ENCODE measurements around the gene SIPA1L3.
"Not testable (repeated sequence)": the region's sequence is repeated elsewhere in the genome, so short reads cannot be mapped to it uniquely, and the experiment has no call there.

Gene SIPA1L3

GRCh38 chr19:38064661-38065425 lies 157.8 kb downstream of the SIPA1L3 start:
- no peaks in the 10 kb centered on the region for H3K36me3 ChIP-seq (ENCODE audit: control insufficient read depth, insufficient read depth, low read length)
- 88 to 96% methylated on average over 5 to 7 of the region's 7 CpGs for WGBS, 2 experiments

DNA sequence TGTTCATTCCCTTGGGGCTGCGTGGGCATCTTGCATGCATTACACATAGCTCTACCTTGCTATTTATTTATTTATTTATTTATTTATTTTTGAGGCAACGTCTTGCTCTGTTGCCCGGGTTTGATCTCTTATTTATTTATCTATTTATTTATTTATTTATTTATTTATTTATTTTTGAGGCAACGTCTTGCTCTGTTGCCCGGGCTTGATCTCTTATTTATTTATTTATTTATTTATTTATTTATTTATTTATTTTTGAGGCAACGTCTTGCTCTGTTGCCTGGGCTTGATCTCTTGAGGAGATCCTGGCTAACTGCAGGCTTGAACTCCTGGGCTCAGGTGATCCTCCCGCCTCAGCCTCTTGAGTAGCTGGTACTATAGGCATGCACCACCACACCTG lies 158.8 kb downstream of the SIPA1L3 start:
- not testable (repeated sequence) for H3K27me3 ChIP-seq (ENCODE audit: control insufficient read depth, insufficient read depth, low read length, poor library complexity, severe bottlenecking); H3K27ac ChIP-seq (ENCODE audit: insufficient read depth, low read depth, low read length, poor library complexity, severe bottlenecking); H3K36me3 ChIP-seq (ENCODE audit: control insufficient read depth, insufficient read depth, low read length); H3K9me3 ChIP-seq (ENCODE audit: control insufficient read depth, low read length); H3K4me3 ChIP-seq (ENCODE audit: insufficient read depth, low read depth, low read length)
- WGBS, 2 experiments = 94 to 100% methylated on average over 3 of the region's 7 CpGs
- H3K4me1 ChIP-seq (ENCODE audit: control insufficient read depth, insufficient read depth, low read length) = peaks cover 12% of the 10 kb centered on the region

More at GRCh38 chr19:38064661-38065425, 157.8 kb downstream of the SIPA1L3 start:
- peaks cover 12% of the 10 kb centered on the region for H3K4me1 ChIP-seq (ENCODE audit: control insufficient read depth, insufficient read depth, low read length)
- no peak overlapping the region for H3K4me3 ChIP-seq (ENCODE audit: insufficient read depth, low read depth, low read length)
- no peak overlapping the region for H3K27ac ChIP-seq (ENCODE audit: insufficient read depth, low read depth, low read length, poor library complexity, severe bottlenecking)
- H3K9me3 ChIP-seq (ENCODE audit: control insufficient read depth, low read length) = no peaks in the 10 kb centered on the region
- H3K27me3 ChIP-seq (ENCODE audit: control insufficient read depth, insufficient read depth, low read length, poor library complexity, severe bottlenecking) = no peaks in the 10 kb centered on the region

DNA sequence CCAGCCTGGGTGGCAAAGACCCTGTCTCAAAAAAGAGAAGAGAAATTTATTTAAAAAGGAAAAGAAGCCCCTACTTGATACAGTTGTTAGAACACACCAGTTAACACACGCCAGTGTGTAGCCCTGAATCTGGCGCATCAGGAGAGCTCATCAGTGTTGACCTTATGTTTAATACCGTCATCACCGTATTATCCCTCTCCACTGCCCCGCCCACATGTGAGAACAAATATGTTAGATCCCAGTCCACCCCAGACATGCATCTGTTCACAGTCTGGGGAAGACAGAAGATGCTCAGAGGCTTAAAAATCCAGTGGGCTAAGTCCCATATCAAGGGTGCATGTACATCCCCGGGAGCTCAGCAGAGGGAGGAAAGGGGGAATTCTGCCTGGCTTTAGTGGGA lies 161.8 kb downstream of the SIPA1L3 start:
- H3K36me3 ChIP-seq (ENCODE audit: control insufficient read depth, insufficient read depth, low read length) = no peaks in the 10 kb centered on the region
- H3K4me3 ChIP-seq (ENCODE audit: insufficient read depth, low read depth, low read length) = no peak overlapping the region
- H3K27me3 ChIP-seq (ENCODE audit: control insufficient read depth, insufficient read depth, low read length, poor library complexity, severe bottlenecking) = no peaks in the 10 kb centered on the region
- H3K27ac ChIP-seq (ENCODE audit: insufficient read depth, low read depth, low read length, poor library complexity, severe bottlenecking) = no peak overlapping the region
- H3K9me3 ChIP-seq (ENCODE audit: control insufficient read depth, low read length) = no peaks in the 10 kb centered on the region
- WGBS, 2 experiments = 94 to 98% methylated on average over 6 of the region's 6 CpGs
- H3K4me1 ChIP-seq (ENCODE audit: control insufficient read depth, insufficient read depth, low read length) = peaks cover under 1% of the 10 kb centered on the region

GRCh38 chr19:38070573-38070972 lies 163.6 kb downstream of the SIPA1L3 start:
- 80 to 84% methylated on average over 3 of the region's 3 CpGs for WGBS, 2 experiments
- H3K27me3 ChIP-seq (ENCODE audit: control insufficient read depth, insufficient read depth, low read length, poor library complexity, severe bottlenecking) = no peaks in the 10 kb centered on the region
- no peak overlapping the region for H3K27ac ChIP-seq (ENCODE audit: insufficient read depth, low read depth, low read length, poor library complexity, severe bottlenecking)
- no peak overlapping the region for H3K4me3 ChIP-seq (ENCODE audit: insufficient read depth, low read depth, low read length)
- H3K4me1 ChIP-seq (ENCODE audit: control insufficient read depth, insufficient read depth, low read length) = peaks cover 2% of the 10 kb centered on the region
- no peaks in the 10 kb centered on the region for H3K36me3 ChIP-seq (ENCODE audit: control insufficient read depth, insufficient read depth, low read length)
- H3K9me3 ChIP-seq (ENCODE audit: control insufficient read depth, low read length) = no peaks in the 10 kb centered on the region

DNA sequence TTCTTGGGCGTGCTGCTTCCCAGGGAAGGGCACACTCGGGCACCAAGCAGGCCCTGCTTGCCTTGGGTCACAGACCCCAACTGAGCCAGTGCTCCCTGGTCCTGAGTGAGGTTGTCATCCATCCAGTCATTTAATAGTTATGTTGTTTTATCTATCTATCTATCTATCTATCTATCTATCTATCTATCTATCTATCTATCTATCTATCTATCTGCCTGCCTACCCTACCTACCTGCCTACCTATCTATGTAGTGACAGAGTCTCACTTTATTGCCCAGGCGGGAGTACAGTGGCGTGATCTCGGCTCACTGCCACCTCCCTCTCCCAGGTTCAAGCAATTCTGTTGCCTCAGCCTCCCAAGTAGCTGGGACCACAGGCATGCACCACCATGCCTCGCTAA lies 164.0 kb downstream of the SIPA1L3 start:
- WGBS, 2 experiments = 90 to 95% methylated on average over 6 of the region's 6 CpGs
- not testable (repeated sequence) for H3K4me1 ChIP-seq (ENCODE audit: control insufficient read depth, insufficient read depth, low read length); H3K27ac ChIP-seq (ENCODE audit: insufficient read depth, low read depth, low read length, poor library complexity, severe bottlenecking); H3K9me3 ChIP-seq (ENCODE audit: control insufficient read depth, low read length); H3K4me3 ChIP-seq (ENCODE audit: insufficient read depth, low read depth, low read length); H3K27me3 ChIP-seq (ENCODE audit: control insufficient read depth, insufficient read depth, low read length, poor library complexity, severe bottlenecking); H3K36me3 ChIP-seq (ENCODE audit: control insufficient read depth, insufficient read depth, low read length)

GRCh38 chr19:38071647-38072046 lies 164.6 kb downstream of the SIPA1L3 start:
- no peaks in the 10 kb centered on the region for H3K27me3 ChIP-seq (ENCODE audit: control insufficient read depth, insufficient read depth, low read length, poor library complexity, severe bottlenecking)
- no peak overlapping the region for H3K27ac ChIP-seq (ENCODE audit: insufficient read depth, low read depth, low read length, poor library complexity, severe bottlenecking)
- WGBS, 2 experiments = 96 to 97% methylated on average over 5 of the region's 5 CpGs
- peaks cover 2% of the 10 kb centered on the region for H3K4me1 ChIP-seq (ENCODE audit: control insufficient read depth, insufficient read depth, low read length)
- H3K36me3 ChIP-seq (ENCODE audit: control insufficient read depth, insufficient read depth, low read length) = no peaks in the 10 kb centered on the region
- no peaks in the 10 kb centered on the region for H3K9me3 ChIP-seq (ENCODE audit: control insufficient read depth, low read length)
- no peak overlapping the region for H3K4me3 ChIP-seq (ENCODE audit: insufficient read depth, low read depth, low read length)

GRCh38 chr19:38072776-38073750 lies 166.1 kb downstream of the SIPA1L3 start:
- WGBS, 2 experiments = 92 to 95% methylated on average over 18 of the region's 18 CpGs
- H3K27me3 ChIP-seq (ENCODE audit: control insufficient read depth, insufficient read depth, low read length, poor library complexity, severe bottlenecking) = no peaks in the 10 kb centered on the region
- peaks cover 2% of the 10 kb centered on the region for H3K4me1 ChIP-seq (ENCODE audit: control insufficient read depth, insufficient read depth, low read length)
- H3K4me3 ChIP-seq (ENCODE audit: insufficient read depth, low read depth, low read length) = no peak overlapping the region
- H3K36me3 ChIP-seq (ENCODE audit: control insufficient read depth, insufficient read depth, low read length) = no peaks in the 10 kb centered on the region
- H3K9me3 ChIP-seq (ENCODE audit: control insufficient read depth, low read length) = no peaks in the 10 kb centered on the region
- H3K27ac ChIP-seq (ENCODE audit: insufficient read depth, low read depth, low read length, poor library complexity, severe bottlenecking) = no peak overlapping the region

GRCh38 chr19:38073841-38074685 lies 167.1 kb downstream of the SIPA1L3 start:
- Histone ChIP-seq H3K36me3 (ENCODE audit: control insufficient read depth, insufficient read depth, low read length) (no peaks in the 10 kb centered on the region), H3K4me3 (ENCODE audit: insufficient read depth, low read depth, low read length) (no peak overlapping the region), H3K27me3 (ENCODE audit: control insufficient read depth, insufficient read depth, low read length, poor library complexity, severe bottlenecking) (no peaks in the 10 kb centered on the region), H3K27ac (ENCODE audit: insufficient read depth, low read depth, low read length, poor library complexity, severe bottlenecking) (no peak overlapping the region), H3K9me3 (ENCODE audit: control insufficient read depth, low read length) (no peaks in the 10 kb centered on the region), H3K4me1 (ENCODE audit: control insufficient read depth, insufficient read depth, low read length) (peaks cover 2% of the 10 kb centered on the region)
- 65 to 71% methylated on average over 16 of the region's 16 CpGs for WGBS, 2 experiments

DNA sequence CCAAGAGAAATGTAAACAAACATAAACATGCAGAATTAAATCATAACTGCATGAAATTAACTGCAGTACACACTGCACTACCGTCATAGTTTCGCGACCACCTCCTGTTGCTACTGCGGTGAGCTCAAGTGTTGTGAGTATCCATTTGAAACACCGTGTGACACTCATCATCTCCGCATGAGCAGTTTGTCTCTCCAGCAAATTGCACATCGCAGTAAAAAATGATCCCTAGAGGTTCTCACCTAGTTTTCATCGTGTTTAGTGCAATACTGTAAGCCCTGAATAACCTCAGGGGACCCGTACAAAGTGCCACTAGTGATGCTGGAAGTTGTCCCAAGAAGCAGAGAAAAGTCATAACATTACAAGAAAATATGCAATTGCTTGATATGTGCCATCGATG lies 169.3 kb downstream of the SIPA1L3 start:
- Histone ChIP-seq H3K4me1 (ENCODE audit: control insufficient read depth, insufficient read depth, low read length) (peaks cover 2% of the 10 kb centered on the region), H3K4me3 (ENCODE audit: insufficient read depth, low read depth, low read length) (no peak overlapping the region), H3K27me3 (ENCODE audit: control insufficient read depth, insufficient read depth, low read length, poor library complexity, severe bottlenecking) (no peaks in the 10 kb centered on the region), H3K27ac (ENCODE audit: insufficient read depth, low read depth, low read length, poor library complexity, severe bottlenecking) (no peak overlapping the region), H3K36me3 (ENCODE audit: control insufficient read depth, insufficient read depth, low read length) (no peaks in the 10 kb centered on the region), H3K9me3 (ENCODE audit: control insufficient read depth, low read length) (no peaks in the 10 kb centered on the region)
- WGBS, 2 experiments = 96% methylated on average over 10 of the region's 10 CpGs
